Endothelial cell of umbilical vein (primary cell): Measurements from ENCODE around the gene CNTN5.

Experiments
- CTCF ChIP-seq, 2 donors: IDR thresholded peaks; 1 replicate in 1 of 2; 2 replicates in 1 of 2; pipeline ENCODE4 v1.5.1; 2011; ENCODE audit warnings: low read length in 2 of 2, mild to moderate bottlenecking in 2 of 2, moderate library complexity in 2 of 2, control low read depth in 1 of 2, inconsistent platforms in 1 of 2, low read depth in 1 of 2; ENCODE audit not compliant: insufficient read depth in 1 of 2; ENCODE audit errors: extremely low read depth in 1 of 2
- MAX ChIP-seq: IDR thresholded peaks from 2 replicates; pipeline ENCODE4 v1.6.1; 2011; ENCODE audit not compliant: insufficient read depth, insufficient read length

- TF ChIP-seq MAX: no peak
- no peak for TF ChIP-seq CTCF (IDR thresholded peaks at IDR 0.05; ENCODE audit: extremely low read depth in 1 of 2, insufficient read depth in 1 of 2, low read depth in 1 of 2, low read length in 2 of 2)
Observed at GRCh38 chr11:99676292-99676691, 655.5 kb downstream of the CNTN5 start.
